GM21576 (cell line): ENCODE measurements around the gene SLC7A14.

Experiments
- ATAC-seq: cut with Tn5 transposase; IDR thresholded peaks from one replicate; pipeline ENCODE4 v1.9.1; 2021; ENCODE audit warnings: mild to moderate bottlenecking, moderate library complexity; ENCODE audit not compliant: unreplicated experiment

The SLC7A14 gene

DNA sequence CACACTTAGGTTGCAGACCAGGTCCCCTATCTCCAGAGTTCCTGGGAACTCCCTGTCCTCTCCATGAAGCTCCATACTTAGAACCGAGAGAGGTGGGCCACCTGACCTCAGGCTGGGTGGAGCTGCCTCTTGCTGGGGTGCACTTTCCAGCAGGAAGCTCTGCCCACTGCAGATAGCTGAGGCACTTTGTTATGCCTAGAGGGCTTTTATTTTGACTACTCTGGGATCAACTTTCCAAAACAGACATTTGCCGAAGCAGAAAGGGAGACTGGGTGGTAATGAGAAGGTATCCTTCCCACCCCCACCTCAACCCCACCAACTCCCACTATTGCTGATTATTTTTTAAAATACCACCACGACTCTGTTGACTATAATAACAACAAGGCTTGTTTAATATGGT lies 112.5 kb downstream of the SLC7A14 start:
- ATAC-seq = no peak

DNA sequence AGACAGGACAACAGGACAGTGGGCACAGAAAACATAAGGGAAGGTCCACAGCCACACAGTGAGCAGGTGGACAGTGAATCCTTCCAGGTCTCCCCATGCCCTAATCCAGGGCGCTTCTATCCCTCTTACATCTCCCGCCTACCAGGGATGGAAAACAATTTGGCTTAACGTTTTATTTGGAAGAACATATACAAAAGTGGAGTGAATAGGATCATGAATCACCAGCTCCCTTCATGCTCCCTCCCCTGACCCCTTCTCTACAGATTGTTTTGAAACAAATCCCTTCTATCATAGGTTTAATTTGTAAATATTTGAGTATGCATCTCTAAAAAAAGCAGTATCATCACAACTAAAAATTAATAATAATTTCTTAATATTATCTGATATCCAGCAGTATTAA lies 114.7 kb downstream of the SLC7A14 start:
- no peak for ATAC-seq

DNA sequence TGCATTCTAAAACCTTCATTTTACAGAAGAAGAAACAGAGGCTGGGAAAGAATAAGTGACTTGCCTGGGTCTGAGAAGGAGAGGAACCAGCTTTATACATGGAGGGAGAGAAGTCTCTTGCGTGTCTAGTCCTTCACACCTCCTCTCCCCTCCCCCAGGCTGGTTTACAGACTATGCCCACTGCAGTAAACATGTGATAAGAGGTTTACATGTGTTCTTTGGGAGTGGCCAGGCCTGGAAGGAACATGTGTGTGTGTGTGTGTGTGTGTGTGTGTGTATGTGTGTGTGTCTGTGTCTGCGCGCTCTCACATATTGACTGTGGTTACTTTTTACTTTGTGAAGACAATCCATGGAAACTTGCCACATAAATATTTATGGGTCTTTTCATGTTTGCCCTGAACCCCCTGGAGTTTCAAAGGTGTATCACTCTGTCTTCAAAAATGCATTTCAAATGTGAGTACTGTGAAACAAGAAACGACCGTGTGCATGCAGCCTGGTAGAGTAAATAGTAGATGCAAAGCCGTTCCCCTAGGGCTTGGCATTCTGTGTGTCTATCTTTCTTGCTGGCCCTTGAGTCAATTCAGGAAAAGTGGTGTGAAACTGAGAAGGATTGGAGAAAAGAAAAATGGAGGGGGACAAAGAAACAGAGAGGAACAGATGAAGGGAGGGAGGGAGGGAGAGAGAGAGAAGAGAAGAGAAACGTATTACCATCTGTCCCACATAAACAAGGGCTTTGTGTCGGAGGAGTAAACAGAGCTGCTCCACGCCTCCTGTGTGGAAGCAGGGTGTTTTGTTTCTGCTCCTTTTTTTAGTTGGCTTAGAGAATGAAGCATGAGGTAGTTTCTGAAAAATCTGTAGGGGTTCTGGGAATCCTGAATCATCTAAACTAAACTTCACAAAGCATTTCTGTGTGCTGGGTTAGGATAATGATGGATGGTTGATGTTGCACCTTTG lies 115.5 kb downstream of the SLC7A14 start:
- no peak for ATAC-seq

DNA sequence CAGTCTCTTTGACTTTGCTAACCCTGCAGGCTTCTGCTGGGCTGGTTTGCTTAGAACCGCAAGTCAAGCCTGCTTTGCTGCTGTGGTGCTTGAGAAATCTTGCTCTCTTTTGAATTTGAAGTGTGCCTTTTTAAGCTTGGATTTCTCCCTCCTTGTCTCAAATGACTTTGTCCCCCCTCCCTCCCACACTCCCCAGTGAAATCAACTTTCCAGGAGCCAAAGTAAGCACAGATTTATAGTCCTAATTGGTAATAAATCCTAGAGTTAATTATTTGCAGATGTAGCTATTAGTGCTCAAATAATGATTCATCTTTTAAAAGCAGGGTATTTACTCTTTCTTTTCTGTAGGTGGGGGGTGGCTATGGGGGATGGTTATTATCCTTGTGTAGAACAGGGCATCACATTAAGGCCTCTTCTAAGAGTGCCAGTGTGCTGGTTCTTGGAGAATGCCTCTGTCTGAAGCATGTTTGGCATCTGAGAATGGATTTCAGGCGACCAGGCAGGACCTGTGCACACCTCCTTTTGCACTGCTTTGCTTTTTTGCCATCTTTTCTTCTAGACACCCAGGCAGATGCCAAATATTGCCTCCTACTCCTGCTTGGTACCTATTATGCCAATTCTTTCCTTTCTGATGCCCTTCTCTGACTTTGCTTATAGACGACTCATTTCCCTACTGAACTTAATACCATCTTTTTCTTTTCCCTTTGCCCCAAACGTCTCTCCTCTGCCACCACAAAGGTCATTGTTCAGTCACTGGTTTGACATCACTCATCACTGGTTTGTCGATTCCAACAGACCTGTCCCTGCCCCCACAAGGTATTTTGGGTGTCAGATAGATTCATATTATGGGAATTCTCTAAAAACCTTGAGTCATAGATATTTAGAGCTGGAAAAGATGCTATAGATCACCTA lies 116.5 kb downstream of the SLC7A14 start:
- no peak for ATAC-seq

DNA sequence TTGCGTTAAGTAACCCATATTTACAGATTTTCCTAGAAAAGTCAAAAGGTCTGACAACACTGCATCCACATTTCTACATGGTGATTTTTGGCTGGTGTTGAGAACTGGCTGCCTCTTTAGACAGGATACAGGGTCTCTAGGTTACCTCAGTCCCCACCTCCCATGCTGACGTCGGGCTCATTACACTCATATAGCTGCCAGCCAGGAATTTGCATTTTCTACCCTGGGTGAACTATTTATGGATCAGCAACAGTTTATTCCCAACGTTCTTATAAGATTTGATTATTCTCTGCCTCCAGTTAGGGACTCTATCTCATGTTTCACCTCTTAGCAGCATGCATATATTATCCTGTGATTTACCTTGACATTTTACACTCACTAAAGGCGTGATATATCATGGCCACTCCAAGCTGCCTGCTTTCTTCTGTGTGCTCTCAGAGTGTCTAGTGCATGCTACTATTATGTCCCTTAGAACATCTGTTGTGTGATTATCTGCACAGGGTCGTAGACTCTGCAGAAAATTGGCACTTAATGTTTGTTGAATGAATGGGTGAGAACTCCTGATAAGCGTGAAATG lies 118.2 kb downstream of the SLC7A14 start:
- no peak for ATAC-seq

DNA sequence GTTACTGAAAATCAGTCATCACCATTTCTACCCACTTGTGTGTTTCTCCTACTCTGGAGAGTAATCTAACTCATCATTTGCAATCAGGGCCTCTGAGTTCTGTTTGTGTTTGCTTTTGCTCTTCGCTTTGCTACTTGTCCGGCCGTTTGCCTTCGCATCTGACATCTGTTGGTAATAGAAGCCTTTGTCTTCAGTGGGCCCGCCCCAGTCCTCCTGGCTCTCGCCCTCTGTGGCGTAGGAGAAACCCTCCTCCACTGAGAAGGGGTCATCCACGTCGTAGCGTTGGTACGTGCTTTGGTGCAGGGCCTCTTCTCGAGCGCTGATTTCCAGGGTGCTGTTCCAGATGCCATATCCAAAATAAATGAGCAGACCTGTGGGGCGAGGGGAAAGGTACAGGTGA lies 118.9 kb downstream of the SLC7A14 start:
- ATAC-seq = no peak

DNA sequence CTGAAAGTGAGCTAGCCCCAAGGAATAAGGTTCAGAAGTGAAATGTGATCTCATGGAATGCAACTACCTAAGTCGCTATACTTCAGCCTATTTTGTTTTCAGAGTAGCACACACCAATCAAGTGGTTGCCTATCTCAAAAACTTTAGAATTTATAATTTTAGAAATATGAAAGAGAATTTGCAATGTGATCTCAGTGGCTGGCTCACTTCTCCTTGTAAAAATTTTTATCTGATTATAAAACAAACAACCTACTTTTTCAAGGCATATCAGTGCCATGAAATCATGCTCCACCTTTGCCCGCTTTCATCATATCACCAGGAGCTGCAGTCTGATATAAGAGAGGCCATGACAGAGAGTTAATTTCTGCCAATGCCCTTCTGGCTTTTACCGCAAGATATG lies 119.9 kb downstream of the SLC7A14 start:
- ATAC-seq = no peak

DNA sequence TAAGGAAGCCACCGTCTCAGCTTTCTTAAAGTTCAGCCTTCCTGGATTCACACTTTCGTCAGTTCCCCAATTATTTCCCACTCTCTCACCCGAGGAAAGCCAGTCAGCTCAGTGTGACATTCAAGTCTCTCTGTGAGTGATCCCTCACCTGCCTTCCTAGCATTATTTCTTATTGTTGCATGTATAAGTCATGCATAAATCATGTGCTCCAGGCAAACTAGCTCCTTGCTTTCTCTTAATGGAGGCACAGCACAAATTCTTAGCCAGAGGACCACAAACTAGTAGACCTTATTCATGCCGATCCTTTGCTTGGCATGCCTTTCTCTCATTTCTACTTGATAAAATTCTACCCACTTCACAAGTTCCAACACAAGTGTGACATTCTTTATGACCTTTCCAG lies 122.9 kb downstream of the SLC7A14 start:
- ATAC-seq = no peak

DNA sequence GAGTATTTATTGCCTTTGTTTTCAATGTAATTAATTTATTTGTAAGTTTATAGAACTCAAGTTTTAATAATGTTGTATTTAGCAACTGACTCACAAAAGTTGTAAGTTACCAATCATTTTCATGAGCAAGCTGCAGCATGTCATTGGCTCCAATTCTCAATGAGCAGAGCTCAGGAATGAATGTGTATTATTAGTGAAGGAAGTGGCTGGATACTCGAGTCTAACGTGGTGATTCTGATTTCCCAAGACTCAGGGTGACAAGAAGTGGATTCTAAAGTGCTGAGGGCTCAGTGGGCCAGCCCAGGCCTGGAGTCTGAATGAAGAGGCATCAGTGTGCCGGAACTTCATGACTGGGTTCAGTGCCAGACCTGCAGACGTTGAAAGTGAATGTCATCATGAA lies 127.6 kb downstream of the SLC7A14 start:
- no peak for ATAC-seq

DNA sequence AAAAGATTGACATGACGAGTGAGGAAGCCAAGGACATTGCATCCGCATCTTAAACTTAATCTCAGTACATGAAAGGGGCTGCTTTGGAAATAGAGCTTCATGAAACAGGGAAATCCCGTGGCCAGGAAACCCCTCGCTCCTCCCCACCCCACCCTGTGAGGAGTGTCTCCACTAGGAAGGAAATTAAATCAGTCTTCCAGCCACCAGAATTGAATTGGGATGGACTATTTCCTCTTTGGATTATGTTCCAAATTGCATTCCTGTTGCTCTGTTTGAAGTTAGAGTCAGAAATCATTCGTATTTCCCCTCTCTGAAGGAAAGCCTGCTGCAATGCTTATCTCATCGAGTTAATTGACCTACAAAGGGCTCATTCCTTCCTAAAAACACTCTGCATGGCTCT lies 131.4 kb downstream of the SLC7A14 start:
- ATAC-seq = no peak

DNA sequence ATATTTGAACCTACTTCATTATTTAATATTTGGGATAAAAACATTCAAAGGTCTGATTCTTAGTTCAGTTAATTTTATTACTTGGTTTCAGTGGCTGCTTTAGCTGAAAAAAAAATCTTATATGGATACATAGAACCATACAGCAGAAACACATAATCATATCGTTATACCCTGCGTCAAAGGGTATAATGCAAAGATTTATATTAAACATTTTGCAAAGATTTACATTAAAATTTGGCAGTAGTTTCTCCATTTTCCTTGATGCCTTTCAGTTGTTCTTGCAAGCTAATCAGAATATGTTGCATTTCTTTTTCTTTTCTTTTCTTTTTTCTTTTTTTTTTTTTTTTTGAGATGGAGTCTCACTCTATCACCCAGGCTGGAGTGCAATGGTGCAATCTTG lies 135.8 kb downstream of the SLC7A14 start:
- no peak for ATAC-seq

DNA sequence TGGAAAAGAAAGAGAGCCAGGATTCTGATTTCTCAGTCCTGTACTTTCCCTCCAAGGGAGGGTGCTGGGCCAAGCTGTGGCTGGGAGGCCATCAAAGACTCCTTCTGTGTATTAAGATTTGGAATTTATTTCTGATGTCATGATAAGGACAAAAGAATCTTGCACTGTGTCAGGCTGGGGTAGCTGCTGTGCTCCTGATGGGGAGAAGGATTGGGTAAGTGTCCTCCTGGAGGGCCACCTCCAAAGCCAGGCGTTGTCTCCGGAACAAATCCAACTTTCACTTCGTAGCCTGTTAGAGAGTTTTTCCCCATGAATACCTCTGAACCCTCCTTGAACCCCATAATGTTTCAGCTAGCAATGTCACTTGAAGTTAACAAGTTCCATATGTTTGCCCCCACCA lies 137.3 kb downstream of the SLC7A14 start:
- no peak for ATAC-seq

DNA sequence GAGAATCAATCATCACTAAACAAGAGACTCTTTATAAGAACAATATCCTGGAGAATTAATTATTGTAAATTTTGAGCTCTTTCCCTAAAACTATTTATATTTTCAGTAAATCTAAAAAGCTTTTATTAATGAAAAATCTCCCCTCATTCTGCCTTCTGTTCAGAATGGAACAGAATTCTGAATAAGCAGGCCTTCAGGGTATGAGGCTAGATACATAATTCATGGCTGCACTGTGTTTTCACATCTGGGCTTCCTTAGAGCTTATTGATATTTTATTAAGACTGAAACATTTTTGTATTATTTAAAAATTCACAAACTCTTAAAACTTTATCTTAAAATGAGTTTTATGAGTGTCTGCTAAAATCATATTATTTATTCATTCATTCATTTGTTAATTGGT lies 142.4 kb downstream of the SLC7A14 start:
- no peak for ATAC-seq

DNA sequence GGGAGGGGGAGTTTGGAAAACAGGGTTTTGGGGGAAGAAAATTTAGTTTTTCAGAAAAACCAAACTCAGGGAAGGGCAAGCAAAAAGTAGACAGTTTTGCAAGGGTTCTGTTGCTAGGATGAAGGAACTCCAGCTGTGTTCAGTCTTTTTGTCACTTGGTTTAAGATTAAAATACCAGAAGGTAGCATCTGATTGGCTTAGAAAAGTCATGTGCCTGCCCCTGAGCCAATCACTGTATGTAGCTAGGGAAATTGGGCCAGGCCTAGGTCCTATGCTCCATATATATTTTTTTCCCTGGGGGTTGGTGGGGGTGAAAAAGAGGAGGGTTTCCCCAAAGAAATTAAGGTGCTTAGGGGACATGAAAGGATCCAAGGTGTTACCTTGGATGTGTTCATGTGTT lies 142.9 kb downstream of the SLC7A14 start:
- ATAC-seq = no peak

DNA sequence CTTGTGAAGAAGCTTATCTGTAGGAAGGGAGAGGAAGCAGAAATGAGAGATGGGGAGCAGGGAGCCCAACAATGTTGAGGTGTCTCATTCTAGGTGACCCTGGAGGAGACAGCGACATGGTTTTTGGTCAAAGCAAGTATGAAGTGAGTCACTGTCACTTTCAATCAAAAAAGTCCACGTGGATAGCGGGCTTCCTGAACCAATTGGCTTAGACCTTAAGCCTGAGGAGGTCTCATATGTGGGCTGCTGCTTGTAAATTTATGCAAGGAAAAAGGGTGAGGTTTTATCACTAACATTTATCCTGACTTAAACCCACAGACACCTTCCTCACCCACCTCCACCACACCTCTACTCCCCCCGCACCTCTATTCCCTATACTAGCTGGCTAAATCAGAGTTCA lies 144.5 kb downstream of the SLC7A14 start:
- no peak for ATAC-seq

DNA sequence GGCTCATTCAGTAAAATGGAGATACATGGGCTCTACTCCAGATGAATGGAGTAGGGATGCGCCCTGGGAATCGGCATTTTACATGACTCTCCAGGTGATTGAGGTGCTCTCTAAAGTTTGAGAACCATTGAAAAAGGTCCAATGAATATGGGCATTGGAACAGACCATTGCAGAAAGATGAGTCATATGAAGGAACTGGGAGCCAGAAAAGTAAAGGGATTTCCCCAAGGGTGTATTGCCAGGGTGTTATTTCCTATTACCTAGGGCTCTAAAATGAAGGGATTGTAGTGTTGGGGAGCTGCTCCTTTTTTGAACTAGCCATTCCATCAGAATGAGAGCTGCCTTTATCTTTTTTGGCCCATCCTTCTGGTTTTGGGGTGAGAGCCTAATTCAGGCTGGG lies 145.5 kb downstream of the SLC7A14 start:
- ATAC-seq = no peak

DNA sequence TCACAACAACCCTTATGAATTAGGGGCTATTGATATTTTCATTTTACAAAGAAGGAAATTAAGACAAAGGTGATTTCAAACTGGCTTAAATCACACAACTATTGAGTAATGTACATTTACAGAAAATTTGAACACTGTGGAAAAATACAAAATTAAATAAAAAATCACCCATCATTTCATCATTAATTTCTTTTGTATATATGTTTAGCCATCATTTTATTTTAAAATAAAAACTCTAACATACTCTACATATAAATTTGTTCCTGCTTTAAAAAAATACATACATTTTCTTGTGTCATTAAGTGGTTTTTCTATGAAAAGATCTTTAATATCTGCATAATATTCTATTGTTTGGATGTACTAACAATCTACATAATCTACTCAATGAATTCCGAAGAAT lies 147.0 kb downstream of the SLC7A14 start:
- no peak for ATAC-seq

DNA sequence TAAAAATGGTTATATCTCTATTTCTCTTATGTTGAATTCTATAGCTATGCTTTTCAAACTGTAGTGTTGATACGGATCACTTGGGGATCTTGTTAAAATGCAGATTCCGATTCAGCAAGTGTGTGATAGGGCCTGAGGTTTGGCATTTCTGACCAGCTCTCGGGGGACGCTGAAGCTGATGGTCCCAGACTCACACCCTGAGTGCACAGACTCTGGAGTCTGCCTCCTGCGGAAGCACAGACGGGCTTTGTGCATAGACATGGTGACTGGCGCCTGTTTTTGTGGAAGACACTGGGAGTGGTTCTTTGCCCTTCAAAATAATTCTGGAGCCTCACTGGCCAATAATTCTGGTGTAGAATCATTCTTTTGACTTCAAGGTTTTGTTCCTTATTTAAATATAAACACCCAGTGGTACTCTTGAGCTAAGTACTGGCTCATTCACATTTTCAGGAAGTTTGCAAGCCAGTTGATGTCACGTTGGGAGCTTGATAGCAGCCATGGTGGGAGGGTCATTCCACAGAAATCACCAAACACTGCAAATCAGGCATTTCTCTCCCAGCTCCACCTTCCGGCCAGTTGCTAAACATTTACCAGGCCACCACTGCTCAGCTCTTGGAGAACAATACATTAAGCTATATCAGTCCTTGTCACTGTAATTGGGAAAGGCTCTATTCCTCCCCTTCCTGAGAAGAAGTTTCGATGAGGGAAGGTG lies 148.0 kb downstream of the SLC7A14 start:
- ATAC-seq = no peak

DNA sequence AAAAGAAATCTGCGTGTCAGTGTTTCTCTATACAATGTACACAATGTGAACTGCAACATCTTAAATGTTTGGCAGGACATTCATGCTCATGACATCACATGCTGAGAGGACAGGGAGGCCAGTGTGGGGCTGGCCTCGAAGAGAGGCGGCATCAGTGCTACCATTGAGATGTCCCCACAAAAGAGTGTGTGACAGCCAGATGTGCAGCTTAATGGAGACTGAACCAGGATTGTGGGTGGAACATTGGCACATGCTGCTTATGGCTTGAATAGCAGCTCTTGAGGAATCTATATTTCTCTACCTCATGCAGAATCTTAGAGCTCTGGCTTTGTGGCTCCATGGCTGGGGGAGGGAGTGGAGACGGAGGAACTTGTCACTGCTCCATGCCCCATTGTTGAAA lies 148.7 kb downstream of the SLC7A14 start:
- ATAC-seq = no peak

DNA sequence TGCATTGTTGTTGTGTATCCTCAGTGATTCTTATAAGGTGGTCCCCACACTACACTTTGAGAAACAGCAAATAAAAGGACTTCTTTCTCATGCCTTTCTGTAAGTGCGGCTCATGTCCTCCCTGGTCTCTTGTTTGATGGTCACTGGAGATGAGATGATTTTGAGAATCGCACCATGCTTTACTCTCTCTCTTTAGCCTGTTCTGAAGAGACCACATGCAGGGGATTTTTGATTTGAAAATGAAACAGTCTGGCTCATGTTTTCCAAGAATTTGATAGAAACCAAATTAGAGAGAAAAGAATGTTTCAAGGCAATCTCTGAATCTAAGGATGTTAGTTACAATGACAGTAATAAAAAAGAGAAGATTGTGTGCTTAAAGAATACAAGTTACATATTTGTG lies 149.2 kb downstream of the SLC7A14 start:
- ATAC-seq = no peak

DNA sequence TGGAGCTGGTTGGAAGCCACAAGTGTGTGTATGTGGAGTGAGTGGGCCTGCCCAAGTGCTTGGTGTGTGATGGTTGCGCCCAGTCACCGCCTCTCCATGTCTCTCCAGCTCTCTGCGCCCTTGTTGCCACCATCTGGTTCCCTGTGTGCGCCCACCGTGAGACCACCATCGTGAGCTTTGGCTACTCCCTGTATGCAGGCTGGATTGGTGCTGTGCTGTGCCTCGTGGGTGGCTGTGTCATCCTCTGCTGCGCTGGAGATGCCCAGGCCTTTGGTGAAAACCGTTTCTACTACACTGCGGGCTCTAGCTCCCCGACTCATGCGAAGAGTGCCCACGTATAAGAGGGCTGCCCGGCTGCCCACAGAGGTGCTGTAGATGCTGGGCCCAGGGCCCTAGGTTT lies 153.5 kb downstream of the SLC7A14 start:
- ATAC-seq = no peak
